Astrocyte (in vitro differentiated cells and primary cell): ENCODE results near the gene CUL7. TPM values are rescaled to one million over a fixed set of nuclear protein-coding genes. Genes with fewer than 3 reads are reported as not detected.
"Not testable (repeated sequence)": the region's sequence is repeated elsewhere in the genome, so short reads cannot be mapped to it uniquely, and the experiment has no call there.

Experiments
- DNase-seq: peaks from one replicate; pipeline ENCODE4 v3.0.0-alpha.2; 2010; ENCODE audit warnings: low read depth
- FAIRE-seq: peaks from 2 replicates; lab custom pipeline; 2011; peaks lifted over from hg19 to GRCh38; lab: Jason Lieb, UNC
- H2AFZ ChIP-seq: 2 replicates; pipeline ENCODE4 v1.6.0; 2012; ENCODE audit warnings: low read depth, low read length, inconsistent platforms
- H3K27ac ChIP-seq: 2 replicates; pipeline ENCODE4 v1.5.1; 2011; ENCODE audit warnings: low read depth, low read length, inconsistent platforms
- H3K27me3 ChIP-seq: 2 replicates; pipeline ENCODE4 v1.6.0; 2011; ENCODE audit warnings: low read length, inconsistent platforms; ENCODE audit not compliant: insufficient read depth
- H3K36me3 ChIP-seq: 2 replicates; pipeline ENCODE4 v1.5.1; 2011; ENCODE audit warnings: low read length, inconsistent platforms; ENCODE audit not compliant: insufficient read depth
- H3K4me1 ChIP-seq: 2 replicates; pipeline ENCODE4 v1.5.1; 2011; ENCODE audit warnings: low read length, inconsistent platforms; ENCODE audit not compliant: insufficient read depth
- H3K4me2 ChIP-seq: 2 replicates; pipeline ENCODE4 v1.6.0; 2012; ENCODE audit warnings: low read length, inconsistent platforms
- H3K4me3 ChIP-seq: 2 replicates; pipeline ENCODE4 v1.5.1; 2011; ENCODE audit warnings: low read depth, mild to moderate bottlenecking, low read length, inconsistent platforms; ENCODE audit not compliant: insufficient read depth
- H3K79me2 ChIP-seq: 2 replicates; pipeline ENCODE4 v1.6.0; 2012; ENCODE audit warnings: mild to moderate bottlenecking, low read length, inconsistent platforms; ENCODE audit not compliant: insufficient read depth
- H3K9ac ChIP-seq: 2 replicates; pipeline ENCODE4 v1.6.0; 2012; ENCODE audit warnings: mild to moderate bottlenecking, low read length, inconsistent platforms
- H3K9me3 ChIP-seq: 2 replicates; pipeline ENCODE4 v1.5.1; 2012; ENCODE audit warnings: low read depth, mild to moderate bottlenecking, low read length, inconsistent platforms; ENCODE audit not compliant: insufficient read depth
- H4K20me1 ChIP-seq: 2 replicates; pipeline ENCODE4 v1.6.0; 2012; ENCODE audit warnings: low read length, inconsistent platforms; ENCODE audit not compliant: insufficient read depth
- H3K27ac Mint-ChIP-seq: one replicate; pipeline ENCODE4 v1.8.0; 2021; ENCODE audit warnings: mild to moderate bottlenecking, mixed read lengths; ENCODE audit not compliant: unreplicated experiment
- H3K27me3 Mint-ChIP-seq: one replicate; pipeline ENCODE4 v1.8.0; 2021; ENCODE audit warnings: low read depth, mixed read lengths; ENCODE audit not compliant: unreplicated experiment
- H3K36me3 Mint-ChIP-seq: one replicate; pipeline ENCODE4 v1.8.0; 2021; ENCODE audit warnings: low read depth, mixed read lengths; ENCODE audit not compliant: unreplicated experiment
- H3K4me1 Mint-ChIP-seq: one replicate; pipeline ENCODE4 v1.8.0; 2021; ENCODE audit warnings: low read depth, mixed read lengths; ENCODE audit not compliant: unreplicated experiment
- H3K4me3 Mint-ChIP-seq: one replicate; pipeline ENCODE4 v1.8.0; 2021; ENCODE audit warnings: mild to moderate bottlenecking, moderate library complexity, mixed read lengths; ENCODE audit not compliant: unreplicated experiment
- H3K9me3 Mint-ChIP-seq: one replicate; pipeline ENCODE4 v1.8.0; 2021; ENCODE audit warnings: mild to moderate bottlenecking, mixed read lengths; ENCODE audit not compliant: unreplicated experiment
- CTCF ChIP-seq: IDR thresholded peaks from 2 replicates; pipeline ENCODE4 v1.5.1; 2011; ENCODE audit warnings: low read depth, mild to moderate bottlenecking, inconsistent platforms, low read length, moderate library complexity; ENCODE audit not compliant: insufficient read depth
- EZH2 ChIP-seq: IDR thresholded peaks from 2 replicates; pipeline ENCODE4 v1.6.1; 2012; ENCODE audit warnings: mild to moderate bottlenecking, low read length, inconsistent platforms; ENCODE audit not compliant: insufficient read depth
- total RNA-seq: library from RNA; stranded (reverse); gene quantifications from 2 replicates; pipeline ENCODE4 v1.2.1, GENCODE V29; 2021

CUL7 gene
- total RNA-seq, 1 donor from 2014 or later = 21.2 TPM

- H3K27ac ChIP-seq = no peak overlapping the region
- Mint-ChIP-seq H3K36me3 (peaks cover 35% of the 10 kb centered on the region), H3K27ac (no peak overlapping the region), H3K4me1 (peaks cover 20% of the 10 kb centered on the region), H3K27me3 (no peaks in the 10 kb centered on the region), H3K4me3 (no peak overlapping the region), H3K9me3 (peaks cover 3% of the 10 kb centered on the region)
- H3K9ac ChIP-seq = no peak overlapping the region
- no peak overlapping the region for H2AFZ ChIP-seq
- no peaks in the 10 kb centered on the region for H3K27me3 ChIP-seq
- no peak for TF ChIP-seq CTCF
- TF ChIP-seq EZH2 = no peak
- peaks cover 15% of the 10 kb centered on the region for H3K4me1 ChIP-seq
- H3K79me2 ChIP-seq = peaks cover 32% of the 10 kb centered on the region
- no peaks in the 10 kb centered on the region for H3K9me3 ChIP-seq
- H3K4me2 ChIP-seq = no peak overlapping the region
- H4K20me1 ChIP-seq = no peaks in the 10 kb centered on the region
- peaks cover 18% of the 10 kb centered on the region for H3K36me3 ChIP-seq
- no peak overlapping the region for H3K4me3 ChIP-seq
- no peak for FAIRE-seq
- no peak for DNase-seq
Observed at GRCh38 chr6:43047998-43048397, 5.7 kb downstream of the CUL7 start.

GRCh38 chr6:43045371-43045930 is 8.2 kb downstream of the CUL7 start:
- Histone ChIP-seq H3K79me2 (peaks cover 9% of the 10 kb centered on the region), H4K20me1 (no peaks in the 10 kb centered on the region), H3K4me1 (no peaks in the 10 kb centered on the region), H3K4me2 (no peak overlapping the region), H3K27ac (no peak overlapping the region), H3K9me3 (no peaks in the 10 kb centered on the region), H3K36me3 (peaks cover 18% of the 10 kb centered on the region), H2AFZ (no peak overlapping the region), H3K27me3 (no peaks in the 10 kb centered on the region), H3K4me3 (no peak overlapping the region), H3K9ac (no peak overlapping the region)
- Mint-ChIP-seq H3K36me3 (peaks cover 28% of the 10 kb centered on the region), H3K27me3 (no peaks in the 10 kb centered on the region), H3K4me1 (peaks cover under 1% of the 10 kb centered on the region), H3K4me3 (no peak overlapping the region), H3K27ac (no peak overlapping the region), H3K9me3 (no peaks in the 10 kb centered on the region)
- TF ChIP-seq EZH2 (no peak), CTCF (no peak)
- no peak for FAIRE-seq
- no peak for DNase-seq

- no peak overlapping the region for H3K27ac Mint-ChIP-seq
- DNase-seq = no peak
- H3K4me1 ChIP-seq = no peaks in the 10 kb centered on the region
- no peaks in the 10 kb centered on the region for H3K4me1 Mint-ChIP-seq
- no peaks in the 10 kb centered on the region for H3K9me3 Mint-ChIP-seq
- H2AFZ ChIP-seq = no peak overlapping the region
- no peaks in the 10 kb centered on the region for H3K27me3 Mint-ChIP-seq
- TF ChIP-seq CTCF = no peak
- no peak for TF ChIP-seq EZH2
- H3K36me3 ChIP-seq = peaks cover 6% of the 10 kb centered on the region
- H3K36me3 Mint-ChIP-seq = peaks cover 31% of the 10 kb centered on the region
- no peaks in the 10 kb centered on the region for H3K27me3 ChIP-seq
- H4K20me1 ChIP-seq = no peaks in the 10 kb centered on the region
- FAIRE-seq = no peak
- H3K4me3 ChIP-seq = no peak overlapping the region
- no peaks in the 10 kb centered on the region for H3K79me2 ChIP-seq
- H3K4me3 Mint-ChIP-seq = no peak overlapping the region
- no peak overlapping the region for H3K27ac ChIP-seq
- no peak overlapping the region for H3K4me2 ChIP-seq
- no peaks in the 10 kb centered on the region for H3K9me3 ChIP-seq
- no peak overlapping the region for H3K9ac ChIP-seq
Observed at GRCh38 chr6:43043310-43043709, 10.3 kb downstream of the CUL7 start.

- not testable (repeated sequence) for H3K27ac ChIP-seq, H3K9me3 ChIP-seq, H3K9ac ChIP-seq, H2AFZ ChIP-seq, DNase-seq, H3K79me2 ChIP-seq, H3K27ac Mint-ChIP-seq, H3K4me3 Mint-ChIP-seq, H3K9me3 Mint-ChIP-seq, H3K4me1 ChIP-seq, H4K20me1 ChIP-seq, H3K4me1 Mint-ChIP-seq, H3K4me2 ChIP-seq, H3K27me3 ChIP-seq, H3K27me3 Mint-ChIP-seq, H3K4me3 ChIP-seq, H3K36me3 ChIP-seq, FAIRE-seq
- H3K36me3 Mint-ChIP-seq = peaks cover 43% of the 10 kb centered on the region
Observed at GRCh38 chr6:43041475-43041874, 12.2 kb downstream of the CUL7 start.
